ENCODE results near the gene PTPRA. TPM values are rescaled to one million over a fixed set of nuclear protein-coding genes. Genes with fewer than 3 reads are reported as not detected.

PTPRA gene
- total RNA-seq, 4 donors from 2014 or later = 49.2 to 80.8 (median 60.4) TPM

DNA sequence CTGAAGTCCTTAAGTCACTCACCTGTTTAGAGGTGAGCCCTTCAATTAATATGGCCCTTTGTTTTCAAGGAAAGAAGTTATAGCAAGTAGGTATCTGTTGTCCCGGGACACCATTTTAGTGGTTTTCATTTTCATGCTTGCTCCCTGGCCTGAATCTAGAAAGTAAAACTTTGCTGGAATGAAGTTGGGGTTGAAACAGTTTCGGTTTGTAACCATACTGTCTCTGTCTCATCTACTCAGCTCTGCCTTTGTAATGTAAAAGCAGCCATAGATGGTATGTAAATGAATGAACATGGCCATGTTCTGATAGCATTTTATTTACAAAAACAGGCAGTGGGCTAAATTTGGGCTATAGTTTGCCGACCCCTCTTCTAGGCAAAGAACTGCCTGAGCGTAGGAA lies 105.2 kb downstream of the PTPRA start:
- Histone ChIP-seq H3K4me1 (no peaks in the 10 kb centered on the region), H3K9me3 (no peaks in the 10 kb centered on the region), H3K4me3 (no peak overlapping the region), H3K27ac (replicated peaks in 1 of 4) (no peak overlapping the region), H3K36me3 (peaks cover 0 to 7% (median 0%) of the 10 kb centered on the region in 4 donors), H3K27me3 (no peaks in the 10 kb centered on the region)
- intact Hi-C loops (cut with DNase I) = no loop called here
- WGBS = 78% methylated on average over 4 of the region's 4 CpGs
- peak; percentile 10 for DNase-seq (ENCODE audit: extremely low spot score)
- TF ChIP-seq EP300 (IDR thresholded peaks at IDR 0.05) (no peak), POLR2A (IDR thresholded peaks at IDR 0.05; ENCODE audit: low read depth) (no peak), POLR2AphosphoS5 (IDR thresholded peaks at IDR 0.05) (no peak)
- TF ChIP-seq, protein P1, sequence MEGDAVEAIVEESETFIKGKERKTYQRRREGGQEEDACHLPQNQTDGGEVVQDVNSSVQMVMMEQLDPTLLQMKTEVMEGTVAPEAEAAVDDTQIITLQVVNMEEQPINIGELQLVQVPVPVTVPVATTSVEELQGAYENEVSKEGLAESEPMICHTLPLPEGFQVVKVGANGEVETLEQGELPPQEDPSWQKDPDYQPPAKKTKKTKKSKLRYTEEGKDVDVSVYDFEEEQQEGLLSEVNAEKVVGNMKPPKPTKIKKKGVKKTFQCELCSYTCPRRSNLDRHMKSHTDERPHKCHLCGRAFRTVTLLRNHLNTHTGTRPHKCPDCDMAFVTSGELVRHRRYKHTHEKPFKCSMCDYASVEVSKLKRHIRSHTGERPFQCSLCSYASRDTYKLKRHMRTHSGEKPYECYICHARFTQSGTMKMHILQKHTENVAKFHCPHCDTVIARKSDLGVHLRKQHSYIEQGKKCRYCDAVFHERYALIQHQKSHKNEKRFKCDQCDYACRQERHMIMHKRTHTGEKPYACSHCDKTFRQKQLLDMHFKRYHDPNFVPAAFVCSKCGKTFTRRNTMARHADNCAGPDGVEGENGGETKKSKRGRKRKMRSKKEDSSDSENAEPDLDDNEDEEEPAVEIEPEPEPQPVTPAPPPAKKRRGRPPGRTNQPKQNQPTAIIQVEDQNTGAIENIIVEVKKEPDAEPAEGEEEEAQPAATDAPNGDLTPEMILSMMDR (IDR thresholded peaks at IDR 0.05) = no peak

DNA sequence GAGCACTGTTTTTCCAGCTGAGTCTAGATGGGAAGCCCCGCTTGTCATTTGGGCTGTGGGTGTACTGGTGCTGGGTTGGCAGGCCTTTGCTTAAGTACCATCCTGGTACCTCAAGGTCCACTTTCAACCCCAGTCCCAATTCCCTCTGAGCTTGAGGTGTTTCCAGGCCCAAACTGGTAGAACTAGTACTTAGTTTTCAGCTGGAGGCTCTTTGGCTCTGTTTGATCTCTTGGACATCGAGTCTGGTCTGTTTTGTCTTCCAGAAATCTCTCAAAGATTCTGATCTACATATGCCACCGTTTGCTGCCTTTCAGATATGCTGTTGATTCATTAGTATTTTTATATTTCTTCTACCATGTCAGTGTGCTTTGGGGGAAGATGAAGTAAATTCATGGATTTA lies 108.4 kb downstream of the PTPRA start:
- intact Hi-C loops (cut with DNase I) = no loop called here

DNA sequence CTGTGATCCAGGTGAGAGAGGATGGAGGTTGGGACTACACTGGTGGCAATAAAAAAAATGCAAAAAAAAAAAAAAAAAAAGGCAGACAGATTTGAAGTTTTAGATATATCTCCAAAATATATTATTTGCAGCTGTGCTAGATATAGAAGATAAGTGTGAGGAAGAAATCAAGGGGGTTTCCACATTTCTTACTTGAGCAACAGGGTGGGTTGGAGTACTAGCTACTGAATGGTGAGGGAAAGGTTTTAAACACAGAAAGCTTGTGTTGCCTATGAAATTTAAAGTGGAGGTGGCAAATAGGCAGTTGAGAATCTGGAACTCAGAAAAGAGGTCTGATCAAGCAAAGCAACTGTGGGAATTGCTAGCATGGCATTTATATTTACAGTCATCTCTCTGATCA lies 110.2 kb downstream of the PTPRA start:
- no peaks in the 10 kb centered on the region for H3K9me3 ChIP-seq
- H3K36me3 ChIP-seq = peaks cover 7 to 37% (median 30%) of the 10 kb centered on the region in 4 donors
- H3K4me1 ChIP-seq = peaks cover 9 to 22% (median 9%) of the 10 kb centered on the region in 4 donors
- no peak overlapping the region for H3K27ac ChIP-seq (replicated peaks in 1 of 4)
- no peak for DNase-seq (ENCODE audit: extremely low spot score)
- H3K4me3 ChIP-seq = no peak overlapping the region
- TF ChIP-seq POLR2AphosphoS5 (IDR thresholded peaks at IDR 0.05) (no peak), EP300 (IDR thresholded peaks at IDR 0.05) (no peak), POLR2A (IDR thresholded peaks at IDR 0.05; ENCODE audit: low read depth) (no peak)
- TF ChIP-seq, protein P1 (IDR thresholded peaks at IDR 0.05) = no peak
- intact Hi-C loops (cut with DNase I) = no loop called here
- no peaks in the 10 kb centered on the region for H3K27me3 ChIP-seq

More for the DNA sequence above, 108.4 kb downstream of the PTPRA start:
- TF ChIP-seq POLR2AphosphoS5 (IDR thresholded peaks at IDR 0.05) = no peak
- TF ChIP-seq POLR2A (IDR thresholded peaks at IDR 0.05; ENCODE audit: low read depth) = no peak
- TF ChIP-seq, protein P1 (IDR thresholded peaks at IDR 0.05) = no peak
- no peak for TF ChIP-seq EP300 (IDR thresholded peaks at IDR 0.05)
- Histone ChIP-seq H3K27ac (replicated peaks in 1 of 4) (no peak overlapping the region), H3K4me3 (no peak overlapping the region), H3K9me3 (no peaks in the 10 kb centered on the region), H3K27me3 (no peaks in the 10 kb centered on the region), H3K4me1 (peaks cover 9 to 16% (median 9%) of the 10 kb centered on the region in 4 donors), H3K36me3 (peaks cover 0 to 18% (median 12%) of the 10 kb centered on the region in 4 donors)
- WGBS = 91% methylated on average over 3 of the region's 3 CpGs
- peak; percentile 24 for DNase-seq (ENCODE audit: extremely low spot score)

DNA sequence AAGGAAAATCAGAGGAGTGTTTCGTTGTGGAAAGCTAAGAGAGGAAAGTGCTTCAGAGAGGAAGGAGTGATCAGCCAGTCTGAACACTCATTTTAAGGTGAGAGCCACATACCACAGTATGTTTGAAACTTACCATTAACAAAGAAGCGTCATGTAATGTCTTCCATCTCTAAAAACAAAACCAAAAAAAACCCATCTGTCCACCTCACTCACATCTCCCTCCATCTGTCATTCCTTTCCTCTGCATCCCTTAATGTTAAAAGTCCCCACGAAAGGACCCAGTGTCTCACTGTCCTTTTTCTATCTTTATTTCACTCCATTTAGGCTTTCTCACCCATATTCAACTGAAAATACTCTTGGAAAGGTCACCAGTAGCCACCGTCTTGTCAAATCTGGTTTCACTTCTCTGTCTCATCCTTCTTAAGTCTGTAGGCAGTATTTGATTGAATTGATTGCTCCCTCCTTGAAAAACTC lies 110.8 kb downstream of the PTPRA start:
- Histone ChIP-seq H3K9me3 (no peaks in the 10 kb centered on the region), H3K36me3 (peaks cover 13 to 43% (median 36%) of the 10 kb centered on the region in 4 donors), H3K27ac (replicated peaks in 1 of 4) (no peak overlapping the region), H3K4me3 (no peak overlapping the region), H3K4me1 (peaks cover 9 to 22% (median 9%) of the 10 kb centered on the region in 4 donors), H3K27me3 (no peaks in the 10 kb centered on the region)
- TF ChIP-seq POLR2A (IDR thresholded peaks at IDR 0.05; ENCODE audit: low read depth) = no peak
- no peak for TF ChIP-seq EP300 (IDR thresholded peaks at IDR 0.05)
- no peak for DNase-seq (ENCODE audit: extremely low spot score)
- 86% methylated on average over 4 of the region's 4 CpGs for WGBS
- intact Hi-C loops (cut with DNase I) = no loop called here

DNA sequence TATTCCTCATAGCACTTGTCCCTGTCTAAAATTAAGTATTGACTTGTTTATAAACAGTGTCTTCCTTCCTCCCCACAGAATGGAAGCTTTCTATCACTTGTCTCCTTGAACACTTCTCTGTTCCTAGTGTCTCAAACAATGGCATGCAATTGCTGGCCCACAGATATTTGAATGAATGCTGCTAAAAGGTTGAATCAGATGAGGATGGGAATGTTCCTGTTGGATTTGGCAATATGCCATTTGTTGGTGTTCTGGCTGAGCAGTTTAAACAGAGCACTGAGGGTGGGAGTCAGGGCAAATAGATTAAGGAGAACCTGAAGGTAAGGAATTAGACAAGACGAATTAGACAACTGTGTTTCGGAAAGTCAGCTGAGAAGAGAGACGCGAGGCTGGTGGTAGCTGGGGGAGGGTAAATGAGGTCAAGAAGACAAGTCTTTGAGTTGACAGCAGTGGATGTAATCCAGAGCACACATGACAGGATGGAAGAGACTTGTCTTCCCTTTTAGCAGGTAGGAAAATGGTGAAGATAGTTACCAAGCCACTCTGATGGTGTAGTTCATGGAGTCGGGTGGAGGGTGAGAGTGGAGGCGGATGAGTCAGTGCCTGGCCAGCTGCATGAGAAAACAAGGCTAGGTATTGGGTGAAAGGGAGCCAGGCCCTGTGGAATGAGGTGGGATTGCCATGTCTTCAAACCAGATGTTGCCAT lies 111.8 kb downstream of the PTPRA start:
- Histone ChIP-seq H3K4me3 (no peak overlapping the region), H3K4me1 (peaks cover 9 to 22% (median 9%) of the 10 kb centered on the region in 4 donors), H3K36me3 (peaks cover 22 to 53% (median 46%) of the 10 kb centered on the region in 4 donors), H3K9me3 (no peaks in the 10 kb centered on the region), H3K27ac (replicated peaks in 1 of 4) (no peak overlapping the region), H3K27me3 (no peaks in the 10 kb centered on the region)
- peak; percentile 39 for DNase-seq (ENCODE audit: extremely low spot score)
- intact Hi-C loops (cut with DNase I) = no loop called here
- WGBS = 72% methylated on average over 6 of the region's 6 CpGs
- TF ChIP-seq EP300 (IDR thresholded peaks at IDR 0.05) (no peak), POLR2AphosphoS5 (IDR thresholded peaks at IDR 0.05) (no peak), POLR2A (IDR thresholded peaks at IDR 0.05; ENCODE audit: low read depth) (no peak)
- TF ChIP-seq, protein P1 (IDR thresholded peaks at IDR 0.05) = no peak

Measured in esophagus muscularis mucosa (tissue), 4 donors.